Mesenteric fat pad (tissue), 1 donor: Measurements from ENCODE around the gene DISC1. TPM values are rescaled to one million over a fixed set of nuclear protein-coding genes. Genes with fewer than 3 reads are reported as not detected.
"Not testable (repeated sequence)": the region's sequence is repeated elsewhere in the genome, so short reads cannot be mapped to it uniquely, and the experiment has no call there.

Experiments
- DNase-seq: peaks from one replicate; pipeline ENCODE4 v3.0.0-alpha.2; 2020; ENCODE audit warnings: low spot score
- total RNA-seq: library from RNA; stranded (reverse); fragmentation: NEBNext Ultra II Directional; extraction: Animal tissue kit (Norgen Biotek cat#: 25700); gene quantifications from one replicate; pipeline ENCODE4 v1.2.1, GENCODE V29; 2021
- donor health status: DM: yes; HTN: yes; CAD: no.

Gene DISC1
- total RNA-seq, 1 donor from 2014 or later = 13.0 TPM

- no peak for DNase-seq
These were observed 245.9 kb downstream of the DISC1 start for GRCh38 chr1:231872461-231872910.

GRCh38 chr1:231878737-231879136 lies 252.1 kb downstream of the DISC1 start:
- DNase-seq = no peak

GRCh38 chr1:231879296-231879695 lies 252.7 kb downstream of the DISC1 start:
- DNase-seq = no peak

GRCh38 chr1:231882333-231882732 lies 255.7 kb downstream of the DISC1 start:
- no peak for DNase-seq

- DNase-seq = no peak
These were observed 256.2 kb downstream of the DISC1 start for GRCh38 chr1:231882790-231883189.

- no peak for DNase-seq
These were observed 256.8 kb downstream of the DISC1 start for GRCh38 chr1:231883382-231883781.

GRCh38 chr1:231885209-231885854 lies 258.7 kb downstream of the DISC1 start:
- no peak for DNase-seq

GRCh38 chr1:231887166-231887565 lies 260.6 kb downstream of the DISC1 start:
- no peak for DNase-seq

- no peak for DNase-seq
These were observed 261.3 kb downstream of the DISC1 start for GRCh38 chr1:231887866-231888265.

GRCh38 chr1:231890791-231891190 lies 264.2 kb downstream of the DISC1 start:
- no peak for DNase-seq

- DNase-seq = no peak
These were observed 267.0 kb downstream of the DISC1 start for GRCh38 chr1:231893400-231894102.

- DNase-seq = no peak
These were observed 270.2 kb downstream of the DISC1 start for GRCh38 chr1:231896806-231897205.

GRCh38 chr1:231899046-231899445 lies 272.5 kb downstream of the DISC1 start:
- DNase-seq = no peak

- no peak for DNase-seq
These were observed 273.3 kb downstream of the DISC1 start for GRCh38 chr1:231899713-231900435.

- DNase-seq = no peak
These were observed 277.0 kb downstream of the DISC1 start for GRCh38 chr1:231903586-231904081.

GRCh38 chr1:231907310-231907709 lies 280.7 kb downstream of the DISC1 start:
- not testable (repeated sequence) for DNase-seq

GRCh38 chr1:231913493-231913892 lies 286.9 kb downstream of the DISC1 start:
- no peak for DNase-seq

GRCh38 chr1:231918239-231919015 lies 291.8 kb downstream of the DISC1 start:
- no peak for DNase-seq

- DNase-seq = no peak
These were observed 292.8 kb downstream of the DISC1 start for GRCh38 chr1:231919239-231919885.

- DNase-seq = no peak
These were observed 293.3 kb downstream of the DISC1 start for GRCh38 chr1:231919886-231920285.
